ENCODE data around the gene FEN1.

FEN1 gene

GRCh38 chr11:61757213-61757862 is 35.4 kb upstream of the FEN1 start:
- DNase-seq: no peak

GRCh38 chr11:61760946-61761345 is 31.8 kb upstream of the FEN1 start:
- no peak for DNase-seq

GRCh38 chr11:61761440-61762222 is 31.1 kb upstream of the FEN1 start:
- no peak for DNase-seq

- no peak for DNase-seq
Measured at GRCh38 chr11:61762223-61762615, 30.5 kb upstream of the FEN1 start.

- no peak for DNase-seq
Measured at GRCh38 chr11:61762798-61763197, 29.9 kb upstream of the FEN1 start.

- DNase-seq: no peak
Measured at GRCh38 chr11:61763930-61764605, 28.6 kb upstream of the FEN1 start.

GRCh38 chr11:61764606-61765260 is 28.0 kb upstream of the FEN1 start:
- no peak for DNase-seq

GRCh38 chr11:61765550-61766253 is 27.0 kb upstream of the FEN1 start:
- DNase-seq: no peak

- DNase-seq: no peak
Measured at GRCh38 chr11:61766353-61766841, 26.3 kb upstream of the FEN1 start.

GRCh38 chr11:61768376-61769076 is 24.2 kb upstream of the FEN1 start:
- DNase-seq: no peak

GRCh38 chr11:61769169-61769920 is 23.4 kb upstream of the FEN1 start:
- no peak for DNase-seq

- DNase-seq: no peak
Measured at GRCh38 chr11:61769946-61770683, 22.6 kb upstream of the FEN1 start.

- DNase-seq: no peak
Measured at GRCh38 chr11:61771195-61771894, 21.4 kb upstream of the FEN1 start.

- no peak for DNase-seq
Measured at GRCh38 chr11:61771985-61772455, 20.7 kb upstream of the FEN1 start.

- DNase-seq: no peak
Measured at GRCh38 chr11:61773356-61773755, 19.4 kb upstream of the FEN1 start.

- no peak for DNase-seq
Measured at GRCh38 chr11:61773809-61774208, 18.9 kb upstream of the FEN1 start.

GRCh38 chr11:61774411-61774810 is 18.3 kb upstream of the FEN1 start:
- DNase-seq: no peak

- no peak for DNase-seq
Measured at GRCh38 chr11:61775106-61775505, 17.6 kb upstream of the FEN1 start.

Data from Kasumi-1 (cell line).